ENCODE data around the gene PRRT2. TPM values are rescaled to one million over a fixed set of nuclear protein-coding genes. Genes with fewer than 3 reads are reported as not detected.
"Not testable (repeated sequence)": the region's sequence is repeated elsewhere in the genome, so short reads cannot be mapped to it uniquely, and the experiment has no call there.

PRRT2 gene
- 10 to 100 TPM; 10.4 to 16.1 (median 12.8) TPM for polyA plus RNA-seq (ENCODE audit: insufficient read depth in 1 of 5, insufficient read length in 5 of 5, low replicate concordance in 1 of 5)
- long read RNA-seq, donor 1, partial matches to known transcripts: 0 of 3 reads
- long read RNA-seq, donor 1, other reads (novel, unspliced or antisense): 0 of 3 reads
- long read RNA-seq, donor 2, partial matches to known transcripts: 0 of 5 reads
- long read RNA-seq, donor 2, other reads (novel, unspliced or antisense): 0 of 5 reads
- long read RNA-seq, donor 3, partial matches to known transcripts: 0 of 2 reads
- long read RNA-seq, donor 3, other reads (novel, unspliced or antisense): 0 of 2 reads
- long read RNA-seq, donor 4, partial matches to known transcripts: 0 of 2 reads
- long read RNA-seq, donor 4, other reads (novel, unspliced or antisense): 0 of 2 reads
- long read RNA-seq, donor 5, transcript PRRT2-222 (2 exons, 2,867 nt): major isoform, 5 of 6 reads
- long read RNA-seq, donor 5, partial matches to known transcripts: 0 of 6 reads
- long read RNA-seq, donor 5, other reads (novel, unspliced or antisense): 0 of 6 reads
- long read RNA-seq, donor 6, partial matches to known transcripts: 5 of 9 reads
- long read RNA-seq, donor 6, other reads (novel, unspliced or antisense): 0 of 9 reads
- long read RNA-seq, donor 7, partial matches to known transcripts: 0 of 3 reads
- long read RNA-seq, donor 7, other reads (novel, unspliced or antisense): 0 of 3 reads
- long read RNA-seq, donor 8, partial matches to known transcripts: 0 of 2 reads
- long read RNA-seq, donor 8, other reads (novel, unspliced or antisense): 0 of 2 reads

GRCh38 chr16:29811896-29812665 is at the start of gene PRRT2:
TSS of gene PRRT2 (plus strand) at chr16:29812193. CDS start at chr16:29813055, 862 bp downstream.
- DNase-seq: peak; percentile 70

GRCh38 chr16:29763326-29763725 is 48.7 kb upstream of the PRRT2 start:
- no peak for DNase-seq

GRCh38 chr16:29765167-29766032 is 46.6 kb upstream of the PRRT2 start:
- DNase-seq: no peak

GRCh38 chr16:29766571-29766970 is 45.4 kb upstream of the PRRT2 start:
- DNase-seq: no peak

- DNase-seq: no peak
Observed at GRCh38 chr16:29767062-29767461, 44.9 kb upstream of the PRRT2 start.

GRCh38 chr16:29769507-29769906 is 42.5 kb upstream of the PRRT2 start:
- DNase-seq: no peak

GRCh38 chr16:29770250-29770929 is 41.6 kb upstream of the PRRT2 start:
- DNase-seq: no peak

GRCh38 chr16:29772330-29772729 is 39.7 kb upstream of the PRRT2 start:
- DNase-seq: not testable (repeated sequence)

- DNase-seq: no peak
Observed at GRCh38 chr16:29774730-29775129, 37.3 kb upstream of the PRRT2 start.

GRCh38 chr16:29775742-29776408 is 36.1 kb upstream of the PRRT2 start:
- DNase-seq: no peak

GRCh38 chr16:29777576-29778350 is 34.2 kb upstream of the PRRT2 start, which contains the start of gene ZG16:
TSS of gene ZG16 (plus strand) at chr16:29778256. CDS start at chr16:29779267, 1,011 bp downstream.
- DNase-seq: no peak

- no peak for DNase-seq
Observed at GRCh38 chr16:29779474-29779873, 32.5 kb upstream of the PRRT2 start.

- not testable (repeated sequence) for DNase-seq
Observed at GRCh38 chr16:29783094-29783953, 28.7 kb upstream of the PRRT2 start.

GRCh38 chr16:29784157-29784556 is 27.8 kb upstream of the PRRT2 start:
- no peak for DNase-seq

- no peak for DNase-seq
Observed at GRCh38 chr16:29784901-29785500, 27.0 kb upstream of the PRRT2 start.

- DNase-seq: not testable (repeated sequence)
Observed at GRCh38 chr16:29787155-29787554, 24.8 kb upstream of the PRRT2 start.

GRCh38 chr16:29789775-29790182 is 22.2 kb upstream of the PRRT2 start:
- no peak for DNase-seq

Data from right lung (tissue), 10 donors.